Adrenal gland (tissue), 12 donors: ENCODE data around the gene VAPB. TPM values are rescaled to one million over a fixed set of nuclear protein-coding genes. Genes with fewer than 3 reads are reported as not detected.

Source experiments
- DNase-seq, 7 donors: peaks; one replicate each; pipeline ENCODE4 v3.0.0-alpha.2; 2019 to 2020
- H3K27ac ChIP-seq, 5 donors: fragments of 200-600 bp; sonication (generic) in 4 of 5; 1 replicate in 3 of 5; 2 replicates in 2 of 5; pipeline versions ENCODE4 v1.5.1 to v1.8.0; 2016 to 2020; ENCODE audit warnings: mild to moderate bottlenecking in 1 of 5
- H3K27me3 ChIP-seq: fragments of 200-600 bp; 2 replicates; pipeline ENCODE4 v1.8.0; 2021
- H3K36me3 ChIP-seq, 2 donors: fragments of 200-600 bp; replicated peaks in 1 of 2; 1 replicate in 1 of 2; 2 replicates in 1 of 2; pipeline versions ENCODE4 v1.5.1 to v1.8.0; 2018 to 2022
- H3K4me1 ChIP-seq, 2 donors: fragments of 200-600 bp; replicated peaks in 1 of 2; 1 replicate in 1 of 2; 2 replicates in 1 of 2; pipeline versions ENCODE4 v1.5.1 to v1.8.0; 2018 to 2021
- H3K4me3 ChIP-seq, 4 donors: fragments of 200-600 bp; sonication (generic) in 3 of 4; one replicate each; pipeline ENCODE4 v1.5.1; 2016 to 2018
- H3K9me3 ChIP-seq, 3 donors: fragments of 200-600 bp; sonication (generic) in 1 of 3; replicated peaks in 1 of 3; 1 replicate in 2 of 3; 2 replicates in 1 of 3; pipeline versions ENCODE4 v1.5.1 to v1.8.0; 2016 to 2021
- POLR2A ChIP-seq, 2 donors: fragments of 450-650 bp; IDR thresholded peaks; one replicate each; pipeline ENCODE4 v1.6.1; 2017; ENCODE audit warnings: antibody characterized with exemption in 2 of 2, mild to moderate bottlenecking in 2 of 2, moderate library complexity in 1 of 2
- WGBS, 4 donors: extraction: QIAGEN DNeasy Blood & Tissue Kit in 2 of 4; methylation state at CpG; one replicate each; pipeline versions ENCODE4 v1.1.5 to v1.1.7; 2013 to 2017; 5-methylcytosine and 5-hydroxymethylcytosine counted together
- intact Hi-C, 2 donors: fragments of 100-400 bp; cut with DNase I; formaldehyde crosslinking; loops; one replicate each; pipeline versions ENCODE4 v1.14.1 to v1.15.0; 2022 to 2023
- polyA plus RNA-seq, 3 donors: library from polyadenylated mRNA; stranded (reverse); fragments of 200-250 nt in 2 of 3; fragments of 350-450 nt in 1 of 3; fragmentation: Illumina TruSeq in 1 of 3; extraction: RNeasy Lipid Tissue Mini Kit (QIAGEN cat#74804) in 1 of 3; gene quantifications; one replicate each; pipeline ENCODE4 v1.2.3, GENCODE V29; 2013 to 2014
- total RNA-seq, 9 donors: library from RNA; depleted of rRNA in 4 of 9; stranded (reverse); fragments of >200 nt in 4 of 9; fragments of 120-200 nt in 1 of 9; fragmentation: NEBNext Ultra II Directional in 1 of 9; extraction: Animal tissue kit (Norgen Biotek cat#: 25700) in 1 of 9; gene quantifications; one replicate each; pipeline versions ENCODE4 v1.1.0 to v1.2.4, GENCODE V29; 2013 to 2023
- TF ChIP-seq, protein P1 (sequence below), 6 experiments: fragments of 450-650 bp in 4 of 6; fragments of 200-600 bp in 2 of 6; sonication (generic) in 1 of 6; IDR thresholded peaks; 1 replicate in 5 of 6; 2 replicates in 1 of 6; pipeline versions ENCODE4 v1.5.1 to v1.8.0; 2016 to 2021; ENCODE audit warnings: antibody characterized with exemption in 6 of 6, mild to moderate bottlenecking in 2 of 6, moderate library complexity in 1 of 6
- donor health status: healthy with polysubstance abuse.
- donor health status: Bipolar disorder and iron deficiency.
- donor health status: DM: yes; HTN: yes; CAD: no.
- donor health status: DM: no; HTN: no; CAD: no.
- donor health status: DM: no; HTN: no; CAD: no.
- donor health status: DM: yes; HTN: yes; CAD: no.

VAPB gene
- total and polyA plus RNA-seq, 12 donors = 24.6 to 162 (median 40.3) TPM

DNA sequence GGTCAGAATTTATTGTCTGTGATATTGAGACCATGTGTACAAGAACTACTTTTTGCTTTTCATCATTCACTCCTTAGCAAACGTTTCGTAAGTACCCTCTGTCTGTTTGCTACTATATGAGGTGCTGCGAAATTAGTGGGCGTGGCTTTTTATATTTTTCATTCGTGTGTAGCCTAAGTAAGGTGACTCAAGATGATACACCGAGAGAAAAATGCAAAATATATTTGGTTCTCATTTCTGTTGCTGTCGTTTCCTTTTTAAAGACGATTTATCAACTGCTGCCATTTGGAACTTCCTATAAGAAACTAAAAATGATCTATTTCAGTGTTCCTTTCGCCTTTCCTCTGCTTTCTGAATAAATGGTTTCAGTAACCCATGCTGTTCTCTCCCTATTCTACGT lies 61.2 kb downstream of the VAPB start:
- 70 to 80% (median 76%) methylated on average over 10 of the region's 10 CpGs for WGBS, 4 donors
- Histone ChIP-seq H3K9me3 (no peaks in the 10 kb centered on the region), H3K27ac (peak overlapping the region in 1 of 5 donors; percentile 29), H3K4me3 (no peak overlapping the region), H3K4me1 (no peaks in the 10 kb centered on the region), H3K36me3 (peaks cover 0 to 16% of the 10 kb centered on the region in 2 donors), H3K27me3 (no peaks in the 10 kb centered on the region)
- TF ChIP-seq, protein P1, sequence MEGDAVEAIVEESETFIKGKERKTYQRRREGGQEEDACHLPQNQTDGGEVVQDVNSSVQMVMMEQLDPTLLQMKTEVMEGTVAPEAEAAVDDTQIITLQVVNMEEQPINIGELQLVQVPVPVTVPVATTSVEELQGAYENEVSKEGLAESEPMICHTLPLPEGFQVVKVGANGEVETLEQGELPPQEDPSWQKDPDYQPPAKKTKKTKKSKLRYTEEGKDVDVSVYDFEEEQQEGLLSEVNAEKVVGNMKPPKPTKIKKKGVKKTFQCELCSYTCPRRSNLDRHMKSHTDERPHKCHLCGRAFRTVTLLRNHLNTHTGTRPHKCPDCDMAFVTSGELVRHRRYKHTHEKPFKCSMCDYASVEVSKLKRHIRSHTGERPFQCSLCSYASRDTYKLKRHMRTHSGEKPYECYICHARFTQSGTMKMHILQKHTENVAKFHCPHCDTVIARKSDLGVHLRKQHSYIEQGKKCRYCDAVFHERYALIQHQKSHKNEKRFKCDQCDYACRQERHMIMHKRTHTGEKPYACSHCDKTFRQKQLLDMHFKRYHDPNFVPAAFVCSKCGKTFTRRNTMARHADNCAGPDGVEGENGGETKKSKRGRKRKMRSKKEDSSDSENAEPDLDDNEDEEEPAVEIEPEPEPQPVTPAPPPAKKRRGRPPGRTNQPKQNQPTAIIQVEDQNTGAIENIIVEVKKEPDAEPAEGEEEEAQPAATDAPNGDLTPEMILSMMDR (IDR thresholded peaks at IDR 0.05) = no peak
- no peak for TF ChIP-seq POLR2A (IDR thresholded peaks at IDR 0.05)
- no peak for DNase-seq
- intact Hi-C loops = no loop called here

DNA sequence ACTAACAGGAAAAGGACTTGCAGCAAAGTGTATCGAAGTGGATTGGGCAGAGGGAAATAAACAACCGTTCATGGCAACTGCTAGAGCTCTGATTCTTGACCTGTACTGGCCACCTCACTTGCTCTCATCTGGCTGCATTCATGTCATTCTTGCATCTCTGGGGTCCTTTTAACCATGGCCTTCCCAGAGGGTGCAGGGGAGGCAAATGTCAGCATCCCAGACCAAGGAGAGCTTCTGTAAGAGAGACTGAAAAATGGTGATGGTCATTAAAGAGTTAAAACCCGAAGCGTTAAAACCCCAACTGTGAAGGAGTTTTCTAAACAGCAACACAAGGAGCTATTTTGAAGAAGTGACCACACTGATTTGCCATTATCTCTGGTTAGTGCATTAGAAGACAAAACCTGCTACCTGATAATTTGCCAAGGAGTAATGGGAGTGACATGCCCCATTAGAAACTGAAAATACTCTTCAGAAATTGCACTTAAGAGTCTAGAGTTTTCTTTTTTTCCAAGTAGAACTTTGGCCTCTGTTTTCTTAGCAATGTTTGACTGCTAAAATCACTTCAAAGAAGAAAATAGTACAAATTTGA lies 63.7 kb downstream of the VAPB start:
- intact Hi-C loops = no loop called here
- no peak overlapping the region for H3K27ac ChIP-seq

DNA sequence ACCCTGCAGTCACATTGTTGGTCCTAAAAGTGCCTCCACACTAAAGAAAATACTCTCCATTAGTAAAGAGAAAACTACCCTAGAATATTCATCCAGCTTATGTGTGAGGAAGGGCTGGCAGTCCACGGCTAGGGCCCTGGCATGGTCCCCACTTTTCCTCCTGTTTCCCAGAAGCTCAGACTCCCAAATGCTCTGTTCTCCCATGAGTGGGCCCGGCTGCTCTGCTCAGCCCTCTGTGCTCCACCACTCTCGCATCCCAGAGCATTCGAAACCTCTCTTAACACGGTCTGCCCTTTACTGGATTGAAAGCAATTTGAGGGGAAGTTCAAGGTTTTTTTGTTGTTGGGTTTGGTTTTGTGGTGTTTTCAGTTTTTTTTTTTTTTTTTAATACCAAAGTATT lies 64.4 kb downstream of the VAPB start:
- WGBS, 4 donors = 63 to 76% (median 73%) methylated on average over 5 of the region's 5 CpGs
- Histone ChIP-seq H3K4me1 (no peaks in the 10 kb centered on the region), H3K27me3 (no peaks in the 10 kb centered on the region), H3K27ac (no peak overlapping the region), H3K4me3 (no peak overlapping the region), H3K9me3 (no peaks in the 10 kb centered on the region), H3K36me3 (peaks cover 0 to 4% of the 10 kb centered on the region in 2 donors)
- no peak for DNase-seq
- intact Hi-C loops = no loop called here
- TF ChIP-seq, protein P1 (IDR thresholded peaks at IDR 0.05) = no peak
- TF ChIP-seq POLR2A (IDR thresholded peaks at IDR 0.05) = no peak

More for the DNA sequence above, 63.7 kb downstream of the VAPB start:
- no peaks in the 10 kb centered on the region for H3K9me3 ChIP-seq
- H3K4me1 ChIP-seq = no peaks in the 10 kb centered on the region
- DNase-seq = no peak
- no peak overlapping the region for H3K4me3 ChIP-seq
- peaks cover 0 to 10% of the 10 kb centered on the region in 2 donors for H3K36me3 ChIP-seq
- 59 to 70% (median 65%) methylated on average over 4 of the region's 4 CpGs for WGBS, 4 donors
- TF ChIP-seq, protein P1 (IDR thresholded peaks at IDR 0.05) = no peak
- TF ChIP-seq POLR2A (IDR thresholded peaks at IDR 0.05) = no peak
- no peaks in the 10 kb centered on the region for H3K27me3 ChIP-seq

DNA sequence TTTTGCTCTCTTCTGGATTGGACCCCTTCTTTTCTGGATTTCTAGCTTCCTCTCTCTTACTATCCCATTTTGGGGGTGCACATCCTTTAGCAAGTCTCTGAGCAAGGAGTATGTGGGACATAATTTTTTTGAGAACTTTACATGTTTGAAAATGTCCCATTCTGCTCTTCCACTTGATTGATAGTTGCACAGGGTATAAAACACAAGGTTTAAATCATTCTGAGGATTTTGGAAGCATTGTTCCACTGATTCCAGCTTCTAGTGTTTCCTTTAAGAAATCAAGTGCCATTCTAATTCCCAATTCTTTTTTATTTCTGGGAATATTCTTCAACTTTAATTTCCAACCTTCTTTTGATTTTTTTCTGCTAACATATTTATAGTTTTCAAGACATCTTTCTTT lies 65.4 kb downstream of the VAPB start:
- no peak for DNase-seq
- Histone ChIP-seq H3K4me3 (no peak overlapping the region), H3K36me3 (no peaks in the 10 kb centered on the region), H3K27ac (no peak overlapping the region), H3K27me3 (no peaks in the 10 kb centered on the region), H3K9me3 (no peaks in the 10 kb centered on the region), H3K4me1 (no peaks in the 10 kb centered on the region)
- intact Hi-C loops = no loop called here
- TF ChIP-seq POLR2A (IDR thresholded peaks at IDR 0.05) = no peak
- TF ChIP-seq, protein P1 (IDR thresholded peaks at IDR 0.05) = no peak
